C4-2B (cell line): Measurements from ENCODE around the gene TEX26.

ENCODE experiments used
- H3K27ac ChIP-seq: fragments of 450-650 bp; 2 replicates; pipeline ENCODE4 v1.5.1; 2017
- CTCF ChIP-seq: fragments of 450-650 bp; conservative IDR thresholded peaks from 2 replicates; pipeline ENCODE4 v1.5.1; 2017; ENCODE audit warnings: mild to moderate bottlenecking
- ZFX ChIP-seq: fragments of 450-650 bp; IDR thresholded peaks from 2 replicates; pipeline ENCODE4 v1.6.1; 2017

The TEX26 gene

DNA sequence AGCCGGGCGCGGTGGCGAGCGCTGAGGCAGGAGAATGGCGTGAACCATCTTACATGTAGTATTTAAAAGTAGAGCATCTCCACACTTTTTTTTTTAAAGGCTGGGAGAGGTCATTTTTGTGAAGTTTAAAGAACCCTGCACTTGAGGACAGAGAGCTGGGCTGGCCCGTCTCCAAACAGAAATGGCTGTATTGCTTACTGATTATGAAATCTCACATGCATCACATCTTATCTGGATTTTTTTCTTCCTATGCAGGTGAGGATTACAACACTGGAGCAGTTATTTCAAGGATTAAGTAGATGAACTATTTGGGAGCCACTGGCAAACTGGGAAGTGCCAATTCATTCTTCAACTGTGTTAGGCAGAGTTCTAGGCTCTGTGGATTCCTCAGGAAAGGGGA lies 59.5 kb downstream of the TEX26 start:
- H3K27ac ChIP-seq = no peak overlapping the region
- TF ChIP-seq CTCF (no peak), ZFX (no peak)

GRCh38 chr13:30995331-30995730 lies 62.9 kb downstream of the TEX26 start:
- H3K27ac ChIP-seq = no peak overlapping the region
- no peak for TF ChIP-seq ZFX
- TF ChIP-seq CTCF = no peak

GRCh38 chr13:30997697-30998096 lies 65.2 kb downstream of the TEX26 start:
- TF ChIP-seq CTCF = no peak
- no peak for TF ChIP-seq ZFX
- H3K27ac ChIP-seq = no peak overlapping the region

- no peak overlapping the region for H3K27ac ChIP-seq
- TF ChIP-seq CTCF (no peak), ZFX (no peak)
Observed at GRCh38 chr13:30998136-30999088, 66.0 kb downstream of the TEX26 start.

- TF ChIP-seq ZFX = no peak
- TF ChIP-seq CTCF = no peak
- H3K27ac ChIP-seq = no peak overlapping the region
Observed at GRCh38 chr13:31000889-31001288, 68.4 kb downstream of the TEX26 start.

GRCh38 chr13:31001647-31002046 lies 69.2 kb downstream of the TEX26 start:
- no peak overlapping the region for H3K27ac ChIP-seq
- TF ChIP-seq ZFX (no peak), CTCF (no peak)

DNA sequence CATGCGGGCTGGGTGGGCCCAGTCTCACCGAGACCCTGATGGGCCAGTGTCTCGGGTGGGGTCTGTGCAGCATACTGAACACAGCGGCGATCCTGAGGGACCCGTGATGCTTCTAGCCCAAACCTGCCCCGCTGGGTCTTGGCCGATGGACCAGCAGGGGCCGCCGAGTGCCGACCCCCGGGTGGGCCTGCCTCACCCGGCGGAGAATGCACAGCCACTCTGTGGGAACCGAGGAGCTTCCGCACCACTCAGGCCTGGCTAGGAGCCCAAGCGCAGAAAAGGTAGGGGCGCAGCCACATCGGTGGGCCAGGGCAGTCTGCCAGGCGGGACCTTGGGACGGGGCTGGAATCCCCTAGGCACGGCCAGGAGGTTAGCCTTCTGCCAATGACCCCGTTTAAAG lies 72.6 kb downstream of the TEX26 start:
- H3K27ac ChIP-seq = no peak overlapping the region
- no peak for TF ChIP-seq ZFX
- no peak for TF ChIP-seq CTCF
